ENCODE results near the gene PDXDC1.
"Not testable (repeated sequence)": the region's sequence is repeated elsewhere in the genome, so short reads cannot be mapped to it uniquely, and the experiment has no call there.

Gene PDXDC1

DNA sequence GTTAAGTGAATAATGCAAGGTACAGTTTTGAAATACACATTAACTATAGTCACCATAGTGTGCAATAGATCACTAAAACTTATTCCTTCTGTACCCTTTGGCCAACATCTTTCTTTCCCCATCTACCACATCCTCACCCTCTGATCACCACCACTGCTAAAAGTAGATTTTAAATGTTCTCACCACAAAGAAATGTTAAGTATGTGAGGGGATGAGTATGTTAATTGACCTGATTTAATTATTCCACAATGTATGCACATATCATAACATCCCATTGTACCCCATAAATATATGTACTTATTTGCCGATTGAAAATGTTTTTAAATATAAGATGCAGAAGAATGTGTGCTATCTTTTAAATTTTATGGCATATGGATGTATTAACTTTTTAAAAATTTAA, 188.2 kb downstream of the PDXDC1 start:
- DNase-seq (ENCODE audit: low spot score) = not testable (repeated sequence)

DNA sequence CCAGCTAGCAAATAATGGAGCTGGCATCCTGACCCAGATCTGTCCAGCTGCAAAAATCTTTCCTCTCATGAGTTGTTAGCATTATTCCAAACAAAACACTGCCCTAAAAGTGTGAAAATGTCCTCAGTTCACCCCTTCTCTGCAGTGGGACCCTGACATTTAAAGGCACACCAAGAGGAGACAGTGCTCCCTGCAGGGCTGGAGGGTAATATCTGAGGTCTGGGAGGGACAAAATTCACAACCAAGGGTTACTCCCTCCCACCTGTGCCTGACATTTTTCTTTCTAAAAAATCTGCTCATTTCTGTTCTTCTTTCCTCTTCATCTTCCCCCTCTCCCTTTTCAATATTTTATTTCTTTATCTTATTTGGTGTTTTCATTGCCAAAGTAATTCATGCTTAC, 191.4 kb downstream of the PDXDC1 start:
- not testable (repeated sequence) for DNase-seq (ENCODE audit: low spot score)

DNA sequence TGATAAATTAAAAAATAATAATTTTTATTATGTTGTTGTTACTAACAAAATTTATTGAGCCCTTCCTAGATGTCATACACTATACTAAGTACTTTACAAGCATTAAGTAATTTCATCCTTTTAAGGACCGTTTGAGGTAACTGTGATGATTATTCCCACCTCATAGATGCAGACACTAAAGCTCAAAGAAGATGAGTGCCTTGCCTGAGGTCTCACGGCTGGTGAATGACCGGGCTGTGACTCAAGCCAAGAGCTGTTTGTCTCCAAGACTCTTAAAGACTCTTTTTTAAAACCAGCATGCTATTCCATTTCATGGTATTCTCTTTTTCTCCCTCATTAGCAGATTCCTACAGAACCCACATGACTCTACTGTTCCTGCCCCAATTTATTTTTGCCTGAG, 193.5 kb downstream of the PDXDC1 start:
- DNase-seq (ENCODE audit: low spot score) = not testable (repeated sequence)

DNA sequence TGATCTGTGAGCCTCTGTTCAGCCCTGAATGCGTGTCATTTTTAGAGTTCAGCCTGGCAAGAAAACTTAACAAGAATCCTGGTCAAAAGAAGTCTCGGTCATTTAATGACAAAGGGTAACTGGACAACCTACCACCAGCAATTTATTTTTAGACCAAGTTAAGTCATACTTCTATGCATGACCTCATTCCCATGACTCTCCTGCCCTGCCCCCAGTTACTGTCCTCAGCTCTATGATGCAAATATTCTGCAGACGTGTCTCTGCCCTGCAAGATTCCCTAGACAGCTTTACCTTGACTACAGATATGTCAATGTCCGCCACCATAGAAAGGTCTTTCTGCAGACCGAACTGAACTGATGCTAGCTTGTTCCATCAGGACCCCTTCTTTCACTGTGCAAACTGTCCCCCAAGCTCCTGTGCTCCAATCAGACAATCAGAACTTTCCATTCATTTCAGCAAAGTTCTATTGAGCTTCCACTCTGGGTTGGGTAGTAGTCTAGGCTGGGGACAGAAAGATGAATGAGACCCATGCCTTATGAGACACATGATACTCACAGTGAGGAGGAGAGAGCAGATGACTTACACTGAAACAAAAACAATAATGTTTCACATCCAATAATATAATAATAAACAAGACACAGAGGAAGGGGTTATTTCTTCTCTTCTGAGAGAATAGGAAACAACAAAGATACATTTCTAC, 194.3 kb downstream of the PDXDC1 start:
- DNase-seq (ENCODE audit: low spot score) = not testable (repeated sequence)

DNA sequence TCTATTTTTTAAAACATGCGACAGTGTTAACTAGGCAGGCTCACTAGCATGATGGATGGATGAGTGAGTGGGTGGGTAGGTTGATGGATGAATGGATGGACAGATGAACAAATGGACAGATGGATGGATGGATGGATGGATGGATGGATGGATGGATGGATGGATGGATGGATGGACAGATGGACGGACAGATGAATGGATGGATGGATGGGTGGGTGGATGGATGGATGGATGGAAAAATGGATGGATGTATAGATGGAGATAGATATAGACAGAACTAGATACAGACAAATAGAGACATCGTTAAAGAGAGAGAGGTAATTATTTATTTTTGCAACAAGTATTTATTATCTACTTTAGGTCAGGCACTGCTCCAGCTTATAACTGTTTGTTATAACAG, 205.1 kb downstream of the PDXDC1 start:
- not testable (repeated sequence) for DNase-seq (ENCODE audit: low spot score)

DNA sequence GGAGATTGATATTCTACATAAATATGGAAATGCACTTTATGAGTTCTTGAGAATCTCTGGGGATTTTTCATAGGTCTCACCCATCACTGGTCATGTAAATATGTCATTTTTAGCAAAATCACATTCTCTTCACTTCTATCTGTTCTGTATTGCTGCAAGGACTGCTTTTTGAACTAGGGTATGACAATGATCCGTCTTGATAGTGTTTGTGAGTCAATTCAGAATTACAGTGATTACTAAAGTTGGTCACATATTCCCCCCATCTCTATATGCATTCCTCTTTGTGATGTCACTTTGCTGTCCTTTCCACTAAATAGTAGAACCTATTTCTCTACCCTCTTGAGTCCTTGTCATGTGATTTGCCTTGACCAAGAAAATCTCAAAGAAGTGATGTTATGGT, 206.1 kb downstream of the PDXDC1 start:
- DNase-seq (ENCODE audit: low spot score) = not testable (repeated sequence)

DNA sequence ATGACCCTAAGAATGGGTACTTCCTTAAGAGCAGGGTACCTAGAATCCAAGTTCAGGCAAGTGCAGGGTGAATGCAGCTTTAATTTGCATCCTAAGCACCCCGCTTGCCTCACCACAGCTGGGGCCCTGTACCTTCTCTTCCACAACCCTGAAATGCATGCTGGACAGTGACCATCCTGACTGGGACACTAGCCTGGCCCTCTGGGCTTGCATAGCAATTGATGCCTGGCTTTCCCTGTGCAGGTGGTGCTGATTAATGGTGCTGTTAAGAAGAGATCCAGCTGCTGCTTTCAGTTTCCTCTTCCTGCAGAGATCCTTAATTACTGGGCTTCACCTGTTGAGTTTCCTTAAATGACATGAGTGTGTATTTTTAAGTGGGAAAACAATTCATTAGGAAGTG, 209.2 kb downstream of the PDXDC1 start:
- DNase-seq (ENCODE audit: low spot score) = not testable (repeated sequence)
